ENCODE measurements around the gene APOH. TPM values are rescaled to one million over a fixed set of nuclear protein-coding genes. Genes with fewer than 3 reads are reported as not detected.

The APOH gene
- not detected in 2 replicates for total RNA-seq (2011; cell fraction: chromatin; rRNA removed; ENCODE audit: low replicate concordance)
- total RNA-seq (2011; cell fraction: nucleolus; rRNA removed), result not detected in 2 replicates
- not detected in 2 replicates for total RNA-seq (2011; cell fraction: nucleoplasm; rRNA removed)
- not detected in 2 replicates for total RNA-seq (2014; rRNA removed)
- not detected in 2 replicates for total RNA-seq (2014; rRNA removed; fragmentation: Illumina TruSeq; extraction: Trizol)
- not detected in 2 replicates for total RNA-seq (2015; rRNA removed; fragmentation: Illumina TruSeq; extraction: Trizol)
- 1.1 and 1.2 TPM in 2 replicates for total RNA-seq (2021)
- not detected in 2 replicates for polyA plus RNA-seq (2011; rRNA removed)
- not detected in 2 replicates for polyA plus RNA-seq (2011; cell fraction: cytosol; rRNA removed)
- not detected in 2 replicates for polyA plus RNA-seq (2011; cell fraction: nucleus; rRNA removed)
- not detected in 2 replicates for polyA plus RNA-seq (2012)
- not detected in 2 replicates for polyA plus RNA-seq (2014; fragmentation: Illumina TruSeq; extraction: Trizol)
- polyA plus RNA-seq (2014; fragmentation: Nextera tagmentation; extraction: Ambion mirVana), result not detected
- polyA plus RNA-seq (2014; rRNA removed), result not detected in 2 replicates
- not detected in 2 replicates for polyA minus RNA-seq (2011; rRNA and poly(A)+ RNA removed)
- 5.0 TPM in 1 of 2 replicates, not detected in the other for polyA minus RNA-seq (2011; cell fraction: cytosol; rRNA and poly(A)+ RNA removed)
- polyA minus RNA-seq (2011; cell fraction: nucleus; rRNA and poly(A)+ RNA removed), result not detected in 2 replicates
- not detected for Bru-seq, nascent RNA
- not detected for BruChase-seq, experiment 1, labeled RNA remaining after a 2-hour chase
- BruChase-seq, experiment 2, labeled RNA remaining after a 6-hour chase, result not detected
- long read RNA-seq, experiment 1, result 0 reads
- long read RNA-seq, experiment 2, result 0 reads
- long read RNA-seq, experiment 3, result 0 reads

DNA sequence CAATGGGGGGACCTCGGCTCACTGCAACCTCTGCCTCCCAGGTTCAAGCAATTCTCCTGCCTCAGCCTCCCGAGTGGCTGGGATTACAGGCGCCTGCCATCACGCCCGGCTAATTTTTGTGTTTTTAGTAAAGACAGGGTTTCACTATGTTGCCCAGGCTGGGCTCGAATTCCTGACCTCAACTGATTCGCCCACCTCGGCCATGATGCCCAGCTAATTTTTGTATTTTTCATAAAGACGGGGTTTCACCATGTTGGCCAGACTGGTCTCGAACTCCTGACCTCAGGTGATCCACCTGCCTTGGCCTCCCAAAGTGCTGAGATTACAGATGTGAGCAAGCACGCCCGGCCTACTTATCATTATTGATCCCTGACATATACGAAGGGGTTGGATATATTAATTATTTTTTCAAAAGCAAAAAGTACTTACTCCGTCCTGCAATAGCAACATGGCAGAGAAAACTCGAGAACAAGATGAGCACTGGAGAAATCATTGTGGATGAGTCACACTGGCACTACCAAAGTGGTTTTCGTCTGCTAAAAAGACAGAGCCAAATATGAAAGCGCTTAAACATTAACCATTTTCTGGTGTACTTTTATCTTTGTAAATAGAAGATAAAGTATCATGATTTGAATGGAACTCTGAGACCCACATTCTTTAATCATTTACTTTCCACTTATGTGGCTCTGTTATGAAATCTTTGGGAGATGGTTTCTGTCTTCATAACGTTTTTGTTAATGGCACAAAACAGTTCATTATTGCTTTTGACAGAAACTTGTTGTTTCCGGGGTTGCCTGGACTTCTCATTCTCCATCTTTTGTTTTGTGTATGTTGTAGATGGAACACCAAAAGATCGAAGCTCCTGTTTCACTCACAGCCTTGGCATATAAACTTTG lies at the start of gene APOH:
Gene APOH (minus strand): TSS at position 529 of the 896 bp plus-strand sequence. CDS start 36 bp downstream, at position 493.
- Histone ChIP-seq H3K9ac (ENCODE audit: insufficient read depth in 1 of 2, low read depth in 2 of 2, low read length in 2 of 2) (no peak within 1 kb of the TSS), H3K4me1 (replicated peaks in 1 of 2; ENCODE audit: control insufficient read depth in 2 of 2, insufficient read depth in 2 of 2, low read length in 2 of 2) (no peaks in the 10 kb centered on the region), H3K4me3 (no peak within 1 kb of the TSS), H2AFZ (ENCODE audit: low read depth, low read length) (no peak within 1 kb of the TSS), H3K9me1 (ENCODE audit: control insufficient read depth, insufficient read depth, low read length) (no peaks in the 10 kb centered on the region), H3K79me2 (ENCODE audit: control insufficient read depth, insufficient read depth, low read length) (no peaks in the 10 kb centered on the region), H4K20me1 (replicated peaks; ENCODE audit: control insufficient read depth, insufficient read depth, low read length) (no peaks in the 10 kb centered on the region), H3K27me3 (ENCODE audit: control insufficient read depth in 2 of 2, insufficient read depth in 2 of 2, low read length in 2 of 2) (peaks cover 16 to 23% of the 10 kb centered on the region in 2 experiments), H3K36me3 (ENCODE audit: control insufficient read depth, insufficient read depth, low read length) (no peaks in the 10 kb centered on the region), H3K9me3 (replicated peaks; ENCODE audit: control insufficient read depth, insufficient read depth, low read depth, low read length) (no peaks in the 10 kb centered on the region), H3K4me2 (ENCODE audit: insufficient read depth, low read length) (no peak within 1 kb of the TSS), H3K27ac (ENCODE audit: extremely low read depth, low read depth, low read length) (no peak within 1 kb of the TSS)
- TF ChIP-seq STAG1 (CRISPR knock-in tag; IDR thresholded peaks at IDR 0.05; ENCODE audit: borderline replicate concordance) (no peak), ELF1 (tag; IDR thresholded peaks at IDR 0.05) (no peak), ZNF436 (CRISPR knock-in tag; IDR thresholded peaks at IDR 0.05) (no peak), IRF2 (CRISPR knock-in tag; IDR thresholded peaks at IDR 0.05) (no peak), CXXC5 (CRISPR knock-in tag; IDR thresholded peaks at IDR 0.05) (no peak), MXD1 (CRISPR knock-in tag; IDR thresholded peaks at IDR 0.05; ENCODE audit: borderline replicate concordance, poor library complexity, severe bottlenecking) (no peak), ATF1 (CRISPR knock-in tag; IDR thresholded peaks at IDR 0.05) (no peak), ATF1 (tag; IDR thresholded peaks at IDR 0.05) (no peak)
- TF ChIP-seq, protein P1, sequence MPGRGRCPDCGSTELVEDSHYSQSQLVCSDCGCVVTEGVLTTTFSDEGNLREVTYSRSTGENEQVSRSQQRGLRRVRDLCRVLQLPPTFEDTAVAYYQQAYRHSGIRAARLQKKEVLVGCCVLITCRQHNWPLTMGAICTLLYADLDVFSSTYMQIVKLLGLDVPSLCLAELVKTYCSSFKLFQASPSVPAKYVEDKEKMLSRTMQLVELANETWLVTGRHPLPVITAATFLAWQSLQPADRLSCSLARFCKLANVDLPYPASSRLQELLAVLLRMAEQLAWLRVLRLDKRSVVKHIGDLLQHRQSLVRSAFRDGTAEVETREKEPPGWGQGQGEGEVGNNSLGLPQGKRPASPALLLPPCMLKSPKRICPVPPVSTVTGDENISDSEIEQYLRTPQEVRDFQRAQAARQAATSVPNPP (IDR thresholded peaks at IDR 0.05; ENCODE audit: borderline replicate concordance, insufficient read depth, insufficient read length), result no peak
- TF ChIP-seq, protein P2, sequence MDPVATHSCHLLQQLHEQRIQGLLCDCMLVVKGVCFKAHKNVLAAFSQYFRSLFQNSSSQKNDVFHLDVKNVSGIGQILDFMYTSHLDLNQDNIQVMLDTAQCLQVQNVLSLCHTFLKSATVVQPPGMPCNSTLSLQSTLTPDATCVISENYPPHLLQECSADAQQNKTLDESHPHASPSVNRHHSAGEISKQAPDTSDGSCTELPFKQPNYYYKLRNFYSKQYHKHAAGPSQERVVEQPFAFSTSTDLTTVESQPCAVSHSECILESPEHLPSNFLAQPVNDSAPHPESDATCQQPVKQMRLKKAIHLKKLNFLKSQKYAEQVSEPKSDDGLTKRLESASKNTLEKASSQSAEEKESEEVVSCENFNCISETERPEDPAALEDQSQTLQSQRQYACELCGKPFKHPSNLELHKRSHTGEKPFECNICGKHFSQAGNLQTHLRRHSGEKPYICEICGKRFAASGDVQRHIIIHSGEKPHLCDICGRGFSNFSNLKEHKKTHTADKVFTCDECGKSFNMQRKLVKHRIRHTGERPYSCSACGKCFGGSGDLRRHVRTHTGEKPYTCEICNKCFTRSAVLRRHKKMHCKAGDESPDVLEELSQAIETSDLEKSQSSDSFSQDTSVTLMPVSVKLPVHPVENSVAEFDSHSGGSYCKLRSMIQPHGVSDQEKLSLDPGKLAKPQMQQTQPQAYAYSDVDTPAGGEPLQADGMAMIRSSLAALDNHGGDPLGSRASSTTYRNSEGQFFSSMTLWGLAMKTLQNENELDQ (CRISPR knock-in tag; IDR thresholded peaks at IDR 0.05; ENCODE audit: borderline replicate concordance), result no peak
- TF ChIP-seq, protein P3, sequence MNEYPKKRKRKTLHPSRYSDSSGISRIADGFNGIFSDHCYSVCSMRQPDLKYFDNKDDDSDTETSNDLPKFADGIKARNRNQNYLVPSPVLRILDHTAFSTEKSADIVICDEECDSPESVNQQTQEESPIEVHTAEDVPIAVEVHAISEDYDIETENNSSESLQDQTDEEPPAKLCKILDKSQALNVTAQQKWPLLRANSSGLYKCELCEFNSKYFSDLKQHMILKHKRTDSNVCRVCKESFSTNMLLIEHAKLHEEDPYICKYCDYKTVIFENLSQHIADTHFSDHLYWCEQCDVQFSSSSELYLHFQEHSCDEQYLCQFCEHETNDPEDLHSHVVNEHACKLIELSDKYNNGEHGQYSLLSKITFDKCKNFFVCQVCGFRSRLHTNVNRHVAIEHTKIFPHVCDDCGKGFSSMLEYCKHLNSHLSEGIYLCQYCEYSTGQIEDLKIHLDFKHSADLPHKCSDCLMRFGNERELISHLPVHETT (CRISPR knock-in tag; conservative IDR thresholded peaks at IDR 0.05 in 1 of 2, IDR thresholded peaks at IDR 0.05 in 1 of 2), result no peak
- intact Hi-C loops (cut with micrococcal nuclease) (no loop called here), in situ Hi-C loops (cut with MboI) (no loop called here)
- POLR2A ChIA-PET, result interaction anchor here (0.6 kb wide), 1 partner anchor 9 kb away, joined by 3 read pairs; no protein-coding TSS in a partner anchor
- DNase-seq (ENCODE audit: extremely low read depth in 1 of 4, low spot score in 3 of 4) (no peak), ATAC-seq (no peak), FAIRE-seq (no peak)
- no TSS peak for BruUV-seq (replicated peaks)
- CTCF ChIA-PET (ENCODE audit: low intra/inter-chr PET ratio), result no interaction called here
- WGBS (ENCODE audit: insufficient coverage, low coverage, missing lambda C conversion rate), result 2% methylated on average over 20 of the region's 20 CpGs

All from K562 (cell line).